ENCODE results near the gene ZNF217. TPM values are rescaled to one million over a fixed set of nuclear protein-coding genes. Genes with fewer than 3 reads are reported as not detected.
"Not testable (repeated sequence)": the region's sequence is repeated elsewhere in the genome, so short reads cannot be mapped to it uniquely, and the experiment has no call there.

The ZNF217 gene
- total RNA-seq, 5 donors from 2014 or later (not counting 1 experiment from before 2014, with no cell fraction given) = 57.6 to 92.4 (median 87.5) TPM

GRCh38 chr20:53562104-53562764 lies 31.4 kb downstream of the ZNF217 start:
- H3K4me1 Mint-ChIP-seq; H3K27ac ChIP-seq (ENCODE audit: low read length); H3K27ac Mint-ChIP-seq; H3K27me3 ChIP-seq (replicated peaks in 1 of 2; ENCODE audit: control insufficient read depth in 2 of 2, extremely low read depth in 1 of 2, insufficient read depth in 2 of 2, low read length in 1 of 2); H3K27me3 Mint-ChIP-seq; H3K4me1 ChIP-seq (ENCODE audit: control insufficient read depth in 1 of 2, extremely low read depth in 1 of 2, insufficient read depth in 2 of 2, low read length in 2 of 2); H3K4me3 Mint-ChIP-seq; H3K9me3 ChIP-seq; H3K9me3 Mint-ChIP-seq; DNase-seq; ATAC-seq (replicated peaks in 1 of 4); H3K4me3 ChIP-seq (ENCODE audit: control insufficient read depth in 1 of 2, extremely low read depth in 1 of 2, low read length in 1 of 2): not testable (repeated sequence)
- POLR2A ChIA-PET = interaction anchor here in 1 of 2 donors (0.6 kb wide), 1 partner anchor 1075 kb away, joined by 8 read pairs; no protein-coding TSS in a partner anchor
- H3K36me3 Mint-ChIP-seq = peaks cover 10% of the 10 kb centered on the region
- CTCF ChIA-PET = interaction anchor here (0.7 to 1.0 kb wide), 2 partner anchors 8 to 15 kb away, joined by 5 to 9 read pairs; no protein-coding TSS in a partner anchor
- peaks cover 0 to 19% of the 10 kb centered on the region in 2 donors for H3K36me3 ChIP-seq (ENCODE audit: control insufficient read depth in 2 of 2, extremely low read depth in 1 of 2, insufficient read depth in 1 of 2, low read length in 1 of 2)
- no CpG with 5 or more reads among the region's 9 CpGs for WGBS (ENCODE audit: insufficient coverage)

DNA sequence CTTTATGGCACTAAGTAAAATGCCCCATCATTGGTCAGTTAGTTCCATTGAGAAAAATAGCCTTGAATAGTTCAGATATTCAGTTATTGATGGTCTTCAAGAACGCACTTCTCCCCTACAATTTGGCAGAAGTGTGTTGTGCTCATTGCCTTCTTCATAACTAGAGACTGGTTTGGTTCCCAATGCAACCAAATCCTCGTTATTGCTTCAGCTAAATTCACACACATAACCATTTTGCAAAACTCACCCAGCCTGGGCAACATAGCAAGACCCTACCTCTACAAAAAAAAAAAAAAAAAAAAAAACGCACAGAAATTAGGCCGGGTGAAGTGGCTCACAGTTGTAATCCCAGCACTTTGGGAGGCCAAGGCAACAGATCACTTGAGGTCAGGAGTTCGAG lies 32.1 kb downstream of the ZNF217 start:
- Histone ChIP-seq H3K9me3 (no peaks in the 10 kb centered on the region), H3K4me1 (ENCODE audit: control insufficient read depth in 1 of 2, extremely low read depth in 1 of 2, insufficient read depth in 2 of 2, low read length in 2 of 2) (peaks cover 0 to 6% of the 10 kb centered on the region in 2 experiments), H3K27me3 (replicated peaks in 1 of 2; ENCODE audit: control insufficient read depth in 2 of 2, extremely low read depth in 1 of 2, insufficient read depth in 2 of 2, low read length in 1 of 2) (no peaks in the 10 kb centered on the region), H3K4me3 (ENCODE audit: control insufficient read depth in 1 of 2, extremely low read depth in 1 of 2, low read length in 1 of 2) (no peak overlapping the region), H3K27ac (ENCODE audit: low read length) (no peak overlapping the region), H3K36me3 (ENCODE audit: control insufficient read depth in 2 of 2, extremely low read depth in 1 of 2, insufficient read depth in 1 of 2, low read length in 1 of 2) (peaks cover 0 to 16% of the 10 kb centered on the region in 2 donors)
- Mint-ChIP-seq H3K4me1 (peaks cover 0 to 3% (median 0%) of the 10 kb centered on the region in 3 donors), H3K4me3 (no peak overlapping the region), H3K27me3 (no peaks in the 10 kb centered on the region), H3K9me3 (no peaks in the 10 kb centered on the region), H3K27ac (no peak overlapping the region), H3K36me3 (peaks cover 10% of the 10 kb centered on the region)
- CTCF ChIA-PET = no interaction called here
- no peak for ATAC-seq (replicated peaks in 1 of 4)
- POLR2A ChIA-PET = interaction anchor here in 1 of 2 donors (0.5 kb wide), 1 partner anchor 13 kb away, joined by 7 read pairs; no protein-coding TSS in a partner anchor
- no peak for DNase-seq
- no CpG with 5 or more reads among the region's 5 CpGs for WGBS (ENCODE audit: insufficient coverage)

DNA sequence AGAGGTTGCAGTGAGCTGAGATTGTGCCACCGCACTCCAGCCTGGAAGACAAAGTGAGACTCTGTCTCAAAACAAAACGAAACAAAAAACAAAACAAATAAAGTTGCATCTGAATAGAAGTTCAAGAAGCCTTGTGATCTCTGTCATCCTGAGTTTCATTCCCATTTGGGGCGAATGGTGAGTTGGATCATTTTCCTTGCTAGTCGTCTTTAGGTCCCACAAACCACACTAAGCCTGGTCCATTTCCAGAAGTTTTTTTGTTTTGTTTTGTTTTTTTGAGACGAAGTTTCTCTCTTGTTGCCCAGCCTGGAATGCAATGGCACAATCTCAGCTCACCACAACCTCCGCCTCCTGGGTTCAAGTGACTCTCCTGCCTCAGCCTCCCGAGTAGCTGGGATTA lies 33.8 kb downstream of the ZNF217 start:
- Histone ChIP-seq H3K9me3 (no peaks in the 10 kb centered on the region), H3K36me3 (ENCODE audit: control insufficient read depth in 2 of 2, extremely low read depth in 1 of 2, insufficient read depth in 1 of 2, low read length in 1 of 2) (no peaks in the 10 kb centered on the region), H3K4me3 (ENCODE audit: control insufficient read depth in 1 of 2, extremely low read depth in 1 of 2, low read length in 1 of 2) (no peak overlapping the region), H3K27me3 (replicated peaks in 1 of 2; ENCODE audit: control insufficient read depth in 2 of 2, extremely low read depth in 1 of 2, insufficient read depth in 2 of 2, low read length in 1 of 2) (no peaks in the 10 kb centered on the region), H3K27ac (ENCODE audit: low read length) (no peak overlapping the region), H3K4me1 (ENCODE audit: control insufficient read depth in 1 of 2, extremely low read depth in 1 of 2, insufficient read depth in 2 of 2, low read length in 2 of 2) (peaks cover 0 to 4% of the 10 kb centered on the region in 2 experiments)
- Mint-ChIP-seq H3K4me3 (no peak overlapping the region), H3K9me3 (no peaks in the 10 kb centered on the region), H3K27ac (no peak overlapping the region), H3K27me3 (no peaks in the 10 kb centered on the region), H3K4me1 (peaks cover 0 to 3% (median 0%) of the 10 kb centered on the region in 3 donors), H3K36me3 (peaks cover 7% of the 10 kb centered on the region)
- CTCF ChIA-PET = no interaction called here
- no CpG with 5 or more reads among the region's 7 CpGs for WGBS (ENCODE audit: insufficient coverage)
- ATAC-seq (replicated peaks in 1 of 4) (no peak), DNase-seq (no peak)
- POLR2A ChIA-PET = no interaction called here

- Histone ChIP-seq H3K9me3 (no peaks in the 10 kb centered on the region), H3K27me3 (replicated peaks in 1 of 2; ENCODE audit: control insufficient read depth in 2 of 2, extremely low read depth in 1 of 2, insufficient read depth in 2 of 2, low read length in 1 of 2) (no peaks in the 10 kb centered on the region), H3K27ac (ENCODE audit: low read length) (no peak overlapping the region), H3K36me3 (ENCODE audit: control insufficient read depth in 2 of 2, extremely low read depth in 1 of 2, insufficient read depth in 1 of 2, low read length in 1 of 2) (no peaks in the 10 kb centered on the region), H3K4me3 (ENCODE audit: control insufficient read depth in 1 of 2, extremely low read depth in 1 of 2, low read length in 1 of 2) (no peak overlapping the region), H3K4me1 (ENCODE audit: control insufficient read depth in 1 of 2, extremely low read depth in 1 of 2, insufficient read depth in 2 of 2, low read length in 2 of 2) (no peaks in the 10 kb centered on the region)
- Mint-ChIP-seq H3K27me3 (no peaks in the 10 kb centered on the region), H3K36me3 (peaks cover 7% of the 10 kb centered on the region), H3K4me3 (no peak overlapping the region), H3K9me3 (no peaks in the 10 kb centered on the region), H3K27ac (no peak overlapping the region), H3K4me1 (no peaks in the 10 kb centered on the region)
- 100% methylated on average over 4 of the region's 7 CpGs for WGBS (ENCODE audit: insufficient coverage)
- no peak for DNase-seq
- POLR2A ChIA-PET = no interaction called here
- no peak for ATAC-seq (replicated peaks in 1 of 4)
- CTCF ChIA-PET = interaction anchor here in 1 of 2 donors (0.6 kb wide), 1 partner anchor 385 kb away, joined by 5 read pairs; no protein-coding TSS in a partner anchor
These were observed 36.5 kb downstream of the ZNF217 start for GRCh38 chr20:53557130-53557529.

- Mint-ChIP-seq H3K27ac (no peak overlapping the region), H3K4me3 (no peak overlapping the region), H3K36me3 (peaks cover 7% of the 10 kb centered on the region), H3K9me3 (no peaks in the 10 kb centered on the region), H3K27me3 (no peaks in the 10 kb centered on the region), H3K4me1 (no peaks in the 10 kb centered on the region)
- Histone ChIP-seq H3K4me1 (ENCODE audit: control insufficient read depth in 1 of 2, extremely low read depth in 1 of 2, insufficient read depth in 2 of 2, low read length in 2 of 2) (no peaks in the 10 kb centered on the region), H3K4me3 (ENCODE audit: control insufficient read depth in 1 of 2, extremely low read depth in 1 of 2, low read length in 1 of 2) (no peak overlapping the region), H3K9me3 (no peaks in the 10 kb centered on the region), H3K27me3 (replicated peaks in 1 of 2; ENCODE audit: control insufficient read depth in 2 of 2, extremely low read depth in 1 of 2, insufficient read depth in 2 of 2, low read length in 1 of 2) (no peaks in the 10 kb centered on the region), H3K36me3 (ENCODE audit: control insufficient read depth in 2 of 2, extremely low read depth in 1 of 2, insufficient read depth in 1 of 2, low read length in 1 of 2) (no peaks in the 10 kb centered on the region), H3K27ac (ENCODE audit: low read length) (no peak overlapping the region)
- ChIA-PET CTCF (no interaction called here), POLR2A (no interaction called here)
- no peak for DNase-seq
- WGBS (ENCODE audit: insufficient coverage) = 88% methylated on average over 6 of the region's 11 CpGs
- ATAC-seq (replicated peaks in 1 of 4) = no peak
These were observed 37.3 kb downstream of the ZNF217 start for GRCh38 chr20:53556267-53556897.

GRCh38 chr20:53555816-53556215 lies 37.8 kb downstream of the ZNF217 start:
- 100% methylated on average over 1 of the region's 2 CpGs for WGBS (ENCODE audit: insufficient coverage)
- H3K27me3 Mint-ChIP-seq = no peaks in the 10 kb centered on the region
- H3K4me3 Mint-ChIP-seq = no peak overlapping the region
- H3K27ac Mint-ChIP-seq = no peak overlapping the region
- Histone ChIP-seq H3K4me1 (ENCODE audit: control insufficient read depth in 1 of 2, extremely low read depth in 1 of 2, insufficient read depth in 2 of 2, low read length in 2 of 2) (no peaks in the 10 kb centered on the region), H3K27me3 (replicated peaks in 1 of 2; ENCODE audit: control insufficient read depth in 2 of 2, extremely low read depth in 1 of 2, insufficient read depth in 2 of 2, low read length in 1 of 2) (no peaks in the 10 kb centered on the region), H3K27ac (ENCODE audit: low read length) (no peak overlapping the region), H3K9me3 (no peaks in the 10 kb centered on the region), H3K36me3 (ENCODE audit: control insufficient read depth in 2 of 2, extremely low read depth in 1 of 2, insufficient read depth in 1 of 2, low read length in 1 of 2) (no peaks in the 10 kb centered on the region), H3K4me3 (ENCODE audit: control insufficient read depth in 1 of 2, extremely low read depth in 1 of 2, low read length in 1 of 2) (no peak overlapping the region)
- POLR2A ChIA-PET = interaction anchor here in 1 of 2 donors (0.7 kb wide), 1 partner anchor 1112 kb away, joined by 3 read pairs; no protein-coding TSS in a partner anchor
- CTCF ChIA-PET = interaction anchor here in 1 of 2 donors (0.7 kb wide), 1 partner anchor 1175 kb away, joined by 3 read pairs; no protein-coding TSS in a partner anchor
- no peak for DNase-seq
- no peak for ATAC-seq (replicated peaks in 1 of 4)
- H3K4me1 Mint-ChIP-seq = no peaks in the 10 kb centered on the region
- peaks cover 7% of the 10 kb centered on the region for H3K36me3 Mint-ChIP-seq
- H3K9me3 Mint-ChIP-seq = no peaks in the 10 kb centered on the region
